Body of pancreas (tissue), 4 donors: ENCODE measurements around the gene EYS. TPM values are rescaled to one million over a fixed set of nuclear protein-coding genes. Genes with fewer than 3 reads are reported as not detected.

Experiments
- ATAC-seq: fragments of 150-250 bp; one replicate; pipeline ENCODE4 v1.9.1; 2016
- DNase-seq, 4 donors: peaks; one replicate each; pipeline ENCODE4 v3.0.0-alpha.2; 2019
- H3K27ac ChIP-seq, 4 donors: fragments of 200-600 bp; sonication (generic); 1 replicate in 3 of 4; 2 replicates in 1 of 4; pipeline versions ENCODE4 v1.5.1 to v1.6.1; 2016 to 2019; ENCODE audit warnings: mild to moderate bottlenecking in 1 of 4, mixed read lengths in 1 of 4, moderate library complexity in 1 of 4
- H3K27me3 ChIP-seq, 2 donors: fragments of 200-600 bp; sonication (generic); one replicate each; pipeline ENCODE4 v1.6.0; 2016; ENCODE audit warnings: mild to moderate bottlenecking in 1 of 2
- H3K36me3 ChIP-seq, 2 donors: fragments of 200-600 bp; sonication (generic); replicated peaks in 1 of 2; 2 replicates each; pipeline ENCODE4 v1.5.1; 2016; ENCODE audit warnings: low read depth in 2 of 2; ENCODE audit not compliant: insufficient read depth in 1 of 2
- H3K4me1 ChIP-seq: fragments of 200-600 bp; sonication (generic); one replicate; pipeline ENCODE4 v1.6.0; 2016
- H3K4me3 ChIP-seq, 2 donors: fragments of 200-600 bp; sonication (generic); 1 replicate in 1 of 2; 2 replicates in 1 of 2; pipeline ENCODE4 v1.5.1; 2016 to 2019
- H3K9me3 ChIP-seq, 3 donors: fragments of 200-600 bp; sonication (generic); 1 replicate in 2 of 3; 2 replicates in 1 of 3; pipeline ENCODE4 v1.5.1; 2016
- CTCF ChIP-seq, 7 experiments: fragments of 450-650 bp in 4 of 7; fragments of 200-600 bp in 3 of 7; sonication (generic) in 3 of 7; IDR thresholded peaks; one replicate each; pipeline ENCODE4 v1.5.1; 2016 to 2019; ENCODE audit warnings: antibody characterized with exemption in 7 of 7
- POLR2A ChIP-seq, 3 donors: fragments of 450-650 bp; IDR thresholded peaks; one replicate each; pipeline ENCODE4 v1.6.1; 2016; ENCODE audit warnings: antibody characterized with exemption in 3 of 3, mild to moderate bottlenecking in 2 of 3
- WGBS, 2 donors: methylation state at CpG; one replicate each; pipeline ENCODE4 v1.1.5; 2017; 5-methylcytosine and 5-hydroxymethylcytosine counted together
- intact Hi-C: fragments of 100-400 bp; cut with DNase I; formaldehyde crosslinking; loops from one replicate; pipeline ENCODE4 v1.15.1; 2023
- total RNA-seq, 2 donors: library from RNA; depleted of rRNA; stranded (reverse); fragments of >200 nt; gene quantifications; one replicate each; pipeline ENCODE4 v1.1.0, GENCODE V29; 2016

The EYS gene
- total RNA-seq = under 1 TPM in 1 of 2 donors, not detected in 1; 0.26 TPM

GRCh38 chr6:65707126-65707826 lies at the start of gene EYS:
TSS of gene EYS (minus strand) at chr6:65707226. CDS start at chr6:65495410, 211,816 bp downstream.
- TF ChIP-seq CTCF (IDR thresholded peaks at IDR 0.05) (no peak), POLR2A (IDR thresholded peaks at IDR 0.05) (no peak)
- ATAC-seq = no peak
- no peak for DNase-seq
- Histone ChIP-seq H3K27ac (no peak within 1 kb of the TSS), H3K9me3 (no peaks in the 10 kb centered on the region), H3K36me3 (no peaks in the 10 kb centered on the region), H3K4me1 (no peaks in the 10 kb centered on the region), H3K4me3 (no peak within 1 kb of the TSS), H3K27me3 (no peaks in the 10 kb centered on the region)
- intact Hi-C loops = no loop called here
- 77 to 81% methylated on average over 4 of the region's 4 CpGs for WGBS, 2 donors

- Histone ChIP-seq H3K9me3 (no peaks in the 10 kb centered on the region), H3K27me3 (no peaks in the 10 kb centered on the region), H3K36me3 (no peaks in the 10 kb centered on the region), H3K4me1 (no peaks in the 10 kb centered on the region), H3K4me3 (no peak overlapping the region), H3K27ac (no peak overlapping the region)
- TF ChIP-seq CTCF (IDR thresholded peaks at IDR 0.05) (no peak), POLR2A (IDR thresholded peaks at IDR 0.05) (no peak)
- ATAC-seq = no peak
- intact Hi-C loops = no loop called here
- DNase-seq = no peak
- 58 to 91% methylated on average over 4 of the region's 4 CpGs for WGBS, 2 donors
Measured at GRCh38 chr6:65746302-65746701, 39.3 kb upstream of the EYS start.

GRCh38 chr6:65745614-65746013 lies 38.6 kb upstream of the EYS start:
- no peak for DNase-seq
- Histone ChIP-seq H3K4me3 (no peak overlapping the region), H3K36me3 (no peaks in the 10 kb centered on the region), H3K27me3 (no peaks in the 10 kb centered on the region), H3K4me1 (no peaks in the 10 kb centered on the region), H3K9me3 (no peaks in the 10 kb centered on the region), H3K27ac (no peak overlapping the region)
- ATAC-seq = no peak
- TF ChIP-seq CTCF (IDR thresholded peaks at IDR 0.05) = no peak
- TF ChIP-seq POLR2A (IDR thresholded peaks at IDR 0.05) = no peak
- 87% methylated on average over 2 of the region's 2 CpGs; no CpG with 5 or more reads in 1 of the 2 donors for WGBS, 2 donors
- intact Hi-C loops = no loop called here

- Histone ChIP-seq H3K4me3 (no peak overlapping the region), H3K36me3 (no peaks in the 10 kb centered on the region), H3K27me3 (no peaks in the 10 kb centered on the region), H3K27ac (no peak overlapping the region), H3K9me3 (no peaks in the 10 kb centered on the region), H3K4me1 (no peaks in the 10 kb centered on the region)
- ATAC-seq (no peak), DNase-seq (no peak)
- no peak for TF ChIP-seq CTCF (IDR thresholded peaks at IDR 0.05)
- no peak for TF ChIP-seq POLR2A (IDR thresholded peaks at IDR 0.05)
- intact Hi-C loops = no loop called here
- 21 to 40% methylated on average over 3 of the region's 3 CpGs for WGBS, 2 donors
Measured at GRCh38 chr6:65728879-65729479, 22.0 kb upstream of the EYS start.

- DNase-seq (no peak), ATAC-seq (no peak)
- Histone ChIP-seq H3K4me3 (no peak overlapping the region), H3K27me3 (no peaks in the 10 kb centered on the region), H3K36me3 (no peaks in the 10 kb centered on the region), H3K27ac (no peak overlapping the region), H3K9me3 (no peaks in the 10 kb centered on the region), H3K4me1 (no peaks in the 10 kb centered on the region)
- intact Hi-C loops = no loop called here
- TF ChIP-seq CTCF (IDR thresholded peaks at IDR 0.05) = no peak
- TF ChIP-seq POLR2A (IDR thresholded peaks at IDR 0.05) = no peak
- WGBS, 2 donors = 38 to 66% methylated on average over 3 of the region's 3 CpGs
Measured at GRCh38 chr6:65719101-65719500, 12.1 kb upstream of the EYS start.
